ENCODE measurements around the gene TES.

DNA sequence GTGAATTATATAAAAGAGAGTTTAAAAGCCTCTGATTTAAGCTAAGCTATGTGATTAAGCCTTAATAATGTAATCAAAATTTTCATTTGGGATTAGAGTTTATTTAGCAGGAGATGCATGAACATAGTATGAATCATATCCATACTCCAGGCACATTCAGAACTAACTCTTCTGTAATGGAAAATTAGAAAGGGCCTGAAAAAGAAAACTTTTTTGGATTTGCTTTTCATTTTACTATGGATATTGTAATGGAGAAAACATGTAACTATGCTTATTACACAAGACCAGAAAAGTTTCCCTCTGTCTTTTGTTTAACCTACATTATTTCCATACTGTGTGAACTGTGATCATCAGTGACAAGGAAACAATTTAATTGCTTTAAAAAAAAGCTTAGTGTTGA is 22.0 kb downstream of the TES start:
- TF ChIP-seq, protein P1, sequence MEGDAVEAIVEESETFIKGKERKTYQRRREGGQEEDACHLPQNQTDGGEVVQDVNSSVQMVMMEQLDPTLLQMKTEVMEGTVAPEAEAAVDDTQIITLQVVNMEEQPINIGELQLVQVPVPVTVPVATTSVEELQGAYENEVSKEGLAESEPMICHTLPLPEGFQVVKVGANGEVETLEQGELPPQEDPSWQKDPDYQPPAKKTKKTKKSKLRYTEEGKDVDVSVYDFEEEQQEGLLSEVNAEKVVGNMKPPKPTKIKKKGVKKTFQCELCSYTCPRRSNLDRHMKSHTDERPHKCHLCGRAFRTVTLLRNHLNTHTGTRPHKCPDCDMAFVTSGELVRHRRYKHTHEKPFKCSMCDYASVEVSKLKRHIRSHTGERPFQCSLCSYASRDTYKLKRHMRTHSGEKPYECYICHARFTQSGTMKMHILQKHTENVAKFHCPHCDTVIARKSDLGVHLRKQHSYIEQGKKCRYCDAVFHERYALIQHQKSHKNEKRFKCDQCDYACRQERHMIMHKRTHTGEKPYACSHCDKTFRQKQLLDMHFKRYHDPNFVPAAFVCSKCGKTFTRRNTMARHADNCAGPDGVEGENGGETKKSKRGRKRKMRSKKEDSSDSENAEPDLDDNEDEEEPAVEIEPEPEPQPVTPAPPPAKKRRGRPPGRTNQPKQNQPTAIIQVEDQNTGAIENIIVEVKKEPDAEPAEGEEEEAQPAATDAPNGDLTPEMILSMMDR (IDR thresholded peaks at IDR 0.05): no peak
- no peak for TF ChIP-seq POLR2AphosphoS5 (IDR thresholded peaks at IDR 0.05)
